B cell (primary cell): Measurements from ENCODE around the gene PDX1. TPM values are rescaled to one million over a fixed set of nuclear protein-coding genes. Genes with fewer than 3 reads are reported as not detected.

ENCODE experiments used
- ATAC-seq: fragments of 200-7000 bp; cut with Tn5 transposase; one replicate; pipeline ENCODE4 v1.10.0; 2021; ENCODE audit warnings: low read depth, mild to moderate bottlenecking, moderate number of reproducible peaks, moderate library complexity
- CTCF ChIA-PET: fragments of 350-600 bp; sonication (Branson Sonifier 250); formaldehyde crosslinking; loops from one replicate; lab custom pipeline; 2021; ENCODE audit warnings: antibody characterized with exemption, inconsistent platforms; lab: Charles Lee
- POLR2A ChIA-PET: fragments of 350-600 bp; sonication (Branson Sonifier 250); formaldehyde crosslinking; loops from one replicate; lab custom pipeline; 2021; ENCODE audit warnings: antibody characterized with exemption; lab: Charles Lee
- DNase-seq: peaks from one replicate; pipeline ENCODE4 v3.0.0; 2013
- H2AFZ ChIP-seq: 2 replicates; pipeline ENCODE4 v1.6.1; 2012; ENCODE audit warnings: mild to moderate bottlenecking, low read depth, low read length; ENCODE audit not compliant: insufficient read depth, poor library complexity, severe bottlenecking
- H3K27ac ChIP-seq, 2 donors: 1 replicate in 1 of 2; 2 replicates in 1 of 2; pipeline ENCODE4 v1.5.1; 2012 to 2013; ENCODE audit warnings: low read length in 2 of 2, mild to moderate bottlenecking in 2 of 2, moderate library complexity in 1 of 2
- H3K27me3 ChIP-seq, 4 experiments: fragments of 200-600 bp in 1 of 4; sonication (generic) in 1 of 4; replicated peaks in 1 of 4; 1 replicate in 2 of 4; 2 replicates in 2 of 4; pipeline versions ENCODE4 v1.6.1 to v1.7.0; 2013 to 2016; ENCODE audit warnings: low read length in 3 of 4, mild to moderate bottlenecking in 2 of 4, mixed read lengths in 1 of 4, moderate library complexity in 1 of 4; ENCODE audit not compliant: insufficient read depth in 4 of 4, control insufficient read depth in 3 of 4; ENCODE audit errors: control extremely low read depth in 1 of 4
- H3K36me3 ChIP-seq, 2 experiments: replicated peaks in 1 of 2; 1 replicate in 1 of 2; 2 replicates in 1 of 2; pipeline versions ENCODE4 v1.6.1 to v1.7.1; 2013; ENCODE audit warnings: low read length in 1 of 2; ENCODE audit not compliant: insufficient read depth in 2 of 2, control insufficient read depth in 1 of 2; ENCODE audit errors: control extremely low read depth in 1 of 2, extremely low read depth in 1 of 2
- H3K4me1 ChIP-seq, 2 donors: fragments of 200-600 bp in 1 of 2; sonication (generic) in 1 of 2; 1 replicate in 1 of 2; 2 replicates in 1 of 2; pipeline versions ENCODE4 v1.5.1 to v1.6.1; 2013 to 2017; ENCODE audit warnings: low read length in 2 of 2; ENCODE audit not compliant: control insufficient read depth in 2 of 2, insufficient read depth in 2 of 2
- H3K4me2 ChIP-seq: replicated peaks from 2 replicates; pipeline ENCODE3; 2012; ENCODE audit warnings: mild to moderate bottlenecking, low read depth, low read length; ENCODE audit not compliant: poor library complexity, severe bottlenecking
- H3K4me3 ChIP-seq, 5 experiments: fragments of 200-600 bp in 1 of 5; sonication (generic) in 1 of 5; 1 replicate in 3 of 5; 2 replicates in 2 of 5; pipeline versions ENCODE4 v1.5.1 to v1.7.0; 2011 to 2016; ENCODE audit warnings: low read length in 4 of 5, mild to moderate bottlenecking in 4 of 5, low read depth in 2 of 5, control low read depth in 1 of 5, moderate library complexity in 1 of 5; ENCODE audit not compliant: insufficient read depth in 1 of 5; ENCODE audit errors: control extremely low read depth in 1 of 5, extremely low read depth in 1 of 5
- H3K79me2 ChIP-seq: fragments of 200-600 bp; sonication (generic); one replicate; pipeline ENCODE4 v1.6.0; 2016; ENCODE audit warnings: low read length; ENCODE audit not compliant: control insufficient read depth, insufficient read depth
- H3K9ac ChIP-seq: fragments of 200-600 bp; sonication (generic); 2 replicates; pipeline ENCODE4 v1.6.1; 2017; ENCODE audit warnings: mild to moderate bottlenecking, low read length, moderate library complexity
- H3K9me3 ChIP-seq, 3 donors: one replicate each; pipeline versions ENCODE4 v1.6.1 to v1.7.1; 2013; ENCODE audit warnings: low read length in 2 of 3; ENCODE audit not compliant: control insufficient read depth in 2 of 3, insufficient read depth in 1 of 3; ENCODE audit errors: control extremely low read depth in 1 of 3
- H4K20me1 ChIP-seq: 2 replicates; pipeline ENCODE4 v1.6.0; 2012; ENCODE audit warnings: mild to moderate bottlenecking, low read length; ENCODE audit not compliant: insufficient read depth, control insufficient read depth, poor library complexity, severe bottlenecking
- H3K27ac Mint-ChIP-seq: one replicate; pipeline ENCODE4 v1.8.0; 2021; ENCODE audit warnings: mixed read lengths
- H3K27me3 Mint-ChIP-seq: one replicate; pipeline ENCODE4 v1.8.0; 2021; ENCODE audit warnings: mixed read lengths
- H3K4me1 Mint-ChIP-seq: one replicate; pipeline ENCODE4 v1.8.0; 2021; ENCODE audit warnings: mixed read lengths
- H3K4me3 Mint-ChIP-seq: one replicate; pipeline ENCODE4 v1.8.0; 2021; ENCODE audit warnings: mixed read lengths
- H3K9me3 Mint-ChIP-seq: one replicate; pipeline ENCODE4 v1.8.0; 2022; ENCODE audit warnings: mixed read lengths; ENCODE audit not compliant: insufficient read depth
- EZH2 ChIP-seq: IDR thresholded peaks from 2 replicates; pipeline ENCODE4 v1.6.1; 2012; ENCODE audit warnings: borderline replicate concordance, low read depth, mild to moderate bottlenecking, moderate library complexity, low read length; ENCODE audit not compliant: insufficient read depth, poor library complexity, severe bottlenecking
- WGBS: methylation state at CpG from one replicate; pipeline ENCODE4 v1.1.5; 2013; ENCODE audit warnings: missing lambda C conversion rate; ENCODE audit not compliant: insufficient coverage; 5-methylcytosine and 5-hydroxymethylcytosine counted together
- intact Hi-C: fragments of 100-400 bp; cut with micrococcal nuclease; formaldehyde crosslinking; loops from one replicate; pipeline ENCODE4 v1.10.0; 2022
- polyA plus RNA-seq: library from polyadenylated mRNA; depleted of rRNA; stranded (reverse); fragments of >200 nt; gene quantifications from 2 replicates; pipeline ENCODE4 v1.2.3, GENCODE V29; 2012
- total RNA-seq, 2 donors: library from RNA; stranded (reverse); fragments of 120-200 nt in 1 of 2; gene quantifications; 1 replicate in 1 of 2; 2 replicates in 1 of 2; pipeline versions ENCODE4 v1.2.3 to v1.2.4, GENCODE V29; 2013 to 2022
- TF ChIP-seq, protein P1 (sequence below): fragments of 200-600 bp; IDR thresholded peaks from one replicate; pipeline ENCODE4 v1.8.0; 2022; ENCODE audit warnings: antibody characterized with exemption, mild to moderate bottlenecking

Gene PDX1
- total and polyA plus RNA-seq, 2 donors (not counting 1 experiment from before 2014, with no cell fraction given) = not detected

DNA sequence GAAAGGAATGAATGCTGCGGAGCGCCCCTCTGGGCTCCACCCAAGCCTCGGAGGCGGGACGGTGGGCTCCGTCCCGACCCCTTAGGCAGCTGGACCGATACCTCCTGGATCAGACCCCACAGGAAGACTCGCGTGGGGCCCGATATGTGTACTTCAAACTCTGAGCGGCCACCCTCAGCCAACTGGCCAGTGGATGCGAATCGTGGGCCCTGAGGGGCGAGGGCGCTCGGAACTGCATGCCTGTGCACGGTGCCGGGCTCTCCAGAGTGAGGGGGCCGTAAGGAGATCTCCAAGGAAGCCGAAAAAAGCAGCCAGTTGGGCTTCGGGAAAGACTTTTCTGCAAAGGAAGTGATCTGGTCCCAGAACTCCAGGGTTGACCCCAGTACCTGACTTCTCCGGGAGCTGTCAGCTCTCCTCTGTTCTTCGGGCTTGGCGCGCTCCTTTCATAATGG lies 8.6 kb downstream of the PDX1 start:
- H3K27ac Mint-ChIP-seq = no peak overlapping the region
- no peaks in the 10 kb centered on the region for H4K20me1 ChIP-seq
- DNase-seq (peak; percentile 40), ATAC-seq (no peak)
- no peak overlapping the region for H3K4me3 ChIP-seq
- TF ChIP-seq EZH2 = no peak
- TF ChIP-seq, protein P1, sequence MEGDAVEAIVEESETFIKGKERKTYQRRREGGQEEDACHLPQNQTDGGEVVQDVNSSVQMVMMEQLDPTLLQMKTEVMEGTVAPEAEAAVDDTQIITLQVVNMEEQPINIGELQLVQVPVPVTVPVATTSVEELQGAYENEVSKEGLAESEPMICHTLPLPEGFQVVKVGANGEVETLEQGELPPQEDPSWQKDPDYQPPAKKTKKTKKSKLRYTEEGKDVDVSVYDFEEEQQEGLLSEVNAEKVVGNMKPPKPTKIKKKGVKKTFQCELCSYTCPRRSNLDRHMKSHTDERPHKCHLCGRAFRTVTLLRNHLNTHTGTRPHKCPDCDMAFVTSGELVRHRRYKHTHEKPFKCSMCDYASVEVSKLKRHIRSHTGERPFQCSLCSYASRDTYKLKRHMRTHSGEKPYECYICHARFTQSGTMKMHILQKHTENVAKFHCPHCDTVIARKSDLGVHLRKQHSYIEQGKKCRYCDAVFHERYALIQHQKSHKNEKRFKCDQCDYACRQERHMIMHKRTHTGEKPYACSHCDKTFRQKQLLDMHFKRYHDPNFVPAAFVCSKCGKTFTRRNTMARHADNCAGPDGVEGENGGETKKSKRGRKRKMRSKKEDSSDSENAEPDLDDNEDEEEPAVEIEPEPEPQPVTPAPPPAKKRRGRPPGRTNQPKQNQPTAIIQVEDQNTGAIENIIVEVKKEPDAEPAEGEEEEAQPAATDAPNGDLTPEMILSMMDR = no peak
- no peak overlapping the region for H3K27ac ChIP-seq
- no peaks in the 10 kb centered on the region for H3K79me2 ChIP-seq
- H3K9me3 ChIP-seq = peaks cover 0 to 50% (median 5%) of the 10 kb centered on the region in 3 donors
- H3K27me3 ChIP-seq = peaks cover 0 to 79% (median 74%) of the 10 kb centered on the region in 4 experiments
- no peaks in the 10 kb centered on the region for H3K36me3 ChIP-seq
- intact Hi-C loops = no loop called here
- no peak overlapping the region for H3K9ac ChIP-seq
- ChIA-PET POLR2A (no interaction called here), CTCF (interaction anchor here (1.2 to 1.3 kb wide), 2 partner anchors 25 kb away, joined by 3 to 4 read pairs; no protein-coding TSS in a partner anchor)
- H3K9me3 Mint-ChIP-seq = no peaks in the 10 kb centered on the region
- peaks cover 29% of the 10 kb centered on the region for H3K4me1 Mint-ChIP-seq
- H2AFZ ChIP-seq = no peak overlapping the region
- H3K27me3 Mint-ChIP-seq = peaks cover 74% of the 10 kb centered on the region
- H3K4me3 Mint-ChIP-seq = no peak overlapping the region
- peaks cover 27 to 53% of the 10 kb centered on the region in 2 donors for H3K4me1 ChIP-seq
- H3K4me2 ChIP-seq = no peak overlapping the region
- WGBS = 16% methylated on average over 26 of the region's 26 CpGs

DNA sequence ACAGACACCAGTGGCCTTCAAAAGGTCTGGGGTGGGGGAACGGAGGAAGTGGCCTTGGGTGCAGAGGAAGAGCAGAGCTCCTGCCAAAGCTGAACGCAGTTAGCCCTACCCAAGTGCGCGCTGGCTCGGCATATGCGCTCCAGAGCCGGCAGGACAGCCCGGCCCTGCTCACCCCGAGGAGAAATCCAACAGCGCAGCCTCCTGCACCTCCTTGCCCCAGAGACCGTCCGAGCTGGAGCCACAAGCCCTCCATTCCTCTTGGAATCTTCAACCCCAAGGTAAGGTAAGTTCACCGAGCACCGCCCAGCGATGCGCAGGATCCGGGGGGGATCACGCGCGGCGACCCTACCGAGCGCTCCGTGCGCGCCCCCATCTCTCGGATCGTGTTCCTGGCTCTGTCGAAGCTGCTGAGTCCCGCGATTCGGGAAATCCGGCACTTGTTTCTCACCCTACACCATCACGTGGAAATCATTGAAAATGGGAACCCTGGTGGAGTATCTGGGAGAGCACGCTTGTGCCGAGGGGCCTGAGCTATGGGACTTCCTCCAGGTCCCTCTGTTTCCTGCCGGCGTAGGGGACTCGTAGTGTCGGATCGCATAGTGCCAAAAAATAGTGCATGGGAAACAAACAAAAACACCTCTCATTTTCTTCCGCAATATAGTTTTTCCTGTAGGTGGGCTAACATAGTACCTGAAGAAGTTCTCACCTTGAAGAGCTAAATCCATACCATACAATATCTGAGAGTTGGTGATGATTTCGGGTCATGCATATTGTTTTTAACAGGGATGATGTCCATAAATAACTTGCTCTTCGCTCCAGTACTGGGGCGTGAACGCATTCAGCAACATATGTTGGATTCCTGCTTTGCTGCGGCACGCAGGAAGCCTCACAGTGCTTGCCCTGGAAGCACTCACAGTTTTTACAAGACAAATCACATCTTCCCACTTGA lies 9.3 kb downstream of the PDX1 start:
- H3K27me3 Mint-ChIP-seq = peaks cover 74% of the 10 kb centered on the region
- DNase-seq (peak; percentile 36), ATAC-seq (no peak)
- no peaks in the 10 kb centered on the region for H3K9me3 Mint-ChIP-seq
- Histone ChIP-seq H3K9me3 (peaks cover 0 to 46% (median 4%) of the 10 kb centered on the region in 3 donors), H3K36me3 (no peaks in the 10 kb centered on the region), H4K20me1 (no peaks in the 10 kb centered on the region), H3K4me2 (no peak overlapping the region), H3K4me3 (no peak overlapping the region), H3K27ac (no peak overlapping the region), H3K27me3 (peaks cover 0 to 79% (median 68%) of the 10 kb centered on the region in 4 experiments), H3K4me1 (peaks cover 24 to 47% of the 10 kb centered on the region in 2 donors), H3K9ac (no peak overlapping the region), H3K79me2 (no peaks in the 10 kb centered on the region), H2AFZ (no peak overlapping the region)
- H3K4me3 Mint-ChIP-seq = no peak overlapping the region
- POLR2A ChIA-PET = no interaction called here
- no peak for TF ChIP-seq EZH2
- TF ChIP-seq, protein P1 = no peak
- CTCF ChIA-PET = interaction anchor here (1.2 to 1.3 kb wide), 3 partner anchors 24 to 25 kb away, joined by 3 to 4 read pairs (median 4); no protein-coding TSS in a partner anchor
- intact Hi-C loops = no loop called here
- WGBS = 11% methylated on average over 37 of the region's 48 CpGs
- no peak overlapping the region for H3K27ac Mint-ChIP-seq
- peaks cover 25% of the 10 kb centered on the region for H3K4me1 Mint-ChIP-seq
